GM21360 (cell line): ENCODE measurements around the gene SEC22B.
"Not testable (repeated sequence)": the region's sequence is repeated elsewhere in the genome, so short reads cannot be mapped to it uniquely, and the experiment has no call there.

Source experiments
- ATAC-seq: cut with Tn5 transposase; IDR thresholded peaks from one replicate; pipeline ENCODE4 v1.9.1; 2021; ENCODE audit warnings: mild to moderate bottlenecking, moderate library complexity; ENCODE audit not compliant: unreplicated experiment

Gene SEC22B

DNA sequence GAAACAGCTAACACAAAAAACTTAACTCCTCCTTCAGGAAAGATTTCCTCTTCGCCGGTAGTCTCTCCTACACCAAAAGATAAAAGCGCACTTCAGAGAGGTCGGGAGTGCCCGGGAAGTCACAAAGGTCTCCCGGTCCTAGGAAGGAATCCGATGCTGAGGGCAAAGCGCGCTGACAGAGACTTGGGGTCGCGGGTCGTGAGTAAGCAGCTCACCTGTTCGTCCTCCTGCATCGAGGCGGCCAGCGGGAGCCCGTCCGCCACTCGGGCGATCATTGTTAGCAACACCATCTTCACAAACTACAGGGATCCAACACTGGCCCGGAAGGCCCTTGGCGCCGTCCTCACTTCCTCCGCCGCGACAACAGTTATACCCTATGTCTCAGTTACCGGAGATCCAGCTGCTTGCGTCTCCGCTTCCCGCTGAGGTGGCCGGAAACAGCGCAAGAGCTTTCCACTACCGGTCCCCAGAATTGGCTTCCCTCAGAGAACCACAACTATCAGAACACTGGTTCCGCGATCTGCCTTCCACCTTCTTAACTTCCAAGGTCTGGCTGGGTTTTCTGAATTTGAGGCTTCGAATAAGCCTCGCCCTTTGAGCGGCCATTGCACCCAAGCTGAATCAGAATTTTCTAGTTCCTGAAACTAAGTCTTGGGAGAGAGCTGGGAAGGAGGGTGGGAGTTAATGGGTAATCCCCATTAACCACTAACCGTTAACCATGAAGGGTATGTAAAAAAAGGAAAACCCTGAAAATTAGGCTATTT is at the start of gene SEC22B:
SEC22B (minus strand) TSS at position 429 of the 764 bp plus-strand sequence; CDS start at position 290, 139 bp downstream.
- ATAC-seq, result peak; percentile 95

DNA sequence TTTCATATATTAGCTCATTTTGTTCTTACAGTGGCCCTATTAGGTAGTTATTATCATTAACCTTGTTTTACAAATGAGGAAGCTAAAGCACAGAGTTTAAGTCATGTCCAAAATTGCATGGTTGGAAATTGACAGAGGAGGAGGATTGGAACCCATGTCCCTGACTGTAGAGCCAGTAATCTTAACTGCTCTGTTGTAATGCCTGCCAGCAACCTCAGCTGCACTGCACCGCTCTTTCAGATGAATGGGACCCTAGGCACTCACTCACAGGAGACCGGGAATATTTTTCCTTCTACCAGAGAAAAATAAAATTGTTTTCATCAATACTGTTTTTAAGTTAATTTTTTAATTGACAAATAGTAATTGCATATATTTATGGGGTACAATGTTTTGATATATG is 41.6 kb upstream of the SEC22B start:
- ATAC-seq, result not testable (repeated sequence)

DNA sequence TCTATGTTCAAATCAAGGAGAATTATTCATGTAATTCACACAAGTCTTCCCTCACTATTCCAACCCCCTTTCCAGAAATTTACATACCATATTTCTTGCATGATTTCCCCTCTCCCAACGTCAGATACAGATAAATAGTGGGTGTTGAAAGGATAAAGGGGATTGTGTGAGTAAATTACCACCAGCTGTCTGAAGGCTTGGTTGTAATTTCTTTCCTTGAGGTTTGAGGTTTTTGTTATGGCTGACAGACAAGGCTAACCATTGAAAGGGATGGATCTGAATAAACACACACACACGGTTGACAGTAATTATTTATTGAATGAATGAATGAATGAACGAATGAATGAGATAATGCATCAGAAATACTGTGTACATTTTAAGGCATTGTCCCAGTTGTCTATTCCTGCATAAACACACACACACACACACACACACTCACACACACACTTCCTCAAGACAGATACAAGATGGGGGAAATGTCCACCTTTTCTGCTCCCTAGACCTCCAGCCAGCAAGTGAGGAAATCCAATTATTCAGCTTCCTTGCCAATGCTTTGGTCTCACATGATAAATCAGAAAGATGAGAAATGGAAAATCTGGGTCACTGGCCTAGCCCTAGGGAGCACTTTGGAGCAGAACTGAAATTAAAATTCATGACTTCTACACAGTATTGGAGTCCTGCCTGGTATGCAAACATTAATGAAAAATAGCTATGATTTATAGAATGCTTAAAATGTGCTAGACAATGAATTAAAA is 41.0 kb upstream of the SEC22B start:
- ATAC-seq, result not testable (repeated sequence)

DNA sequence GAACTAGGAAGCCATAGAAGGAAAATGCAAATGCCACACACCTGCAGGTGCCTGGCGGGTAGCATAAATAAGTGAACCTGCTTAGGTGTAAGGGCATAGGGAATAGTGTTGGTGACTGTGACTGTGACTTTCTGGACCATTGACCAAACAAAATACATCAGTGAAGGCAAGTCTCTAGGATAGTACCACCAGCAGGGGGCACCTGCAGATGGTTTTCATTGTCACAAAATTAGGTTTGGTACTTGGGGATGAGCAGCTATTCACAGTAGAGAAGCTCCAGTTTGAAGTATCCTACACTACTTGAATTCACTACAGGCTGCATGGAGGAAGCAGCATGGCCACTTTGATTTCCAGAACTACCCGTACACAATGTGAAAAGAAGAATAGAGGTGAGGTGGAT is 37.3 kb upstream of the SEC22B start:
- not testable (repeated sequence) for ATAC-seq

DNA sequence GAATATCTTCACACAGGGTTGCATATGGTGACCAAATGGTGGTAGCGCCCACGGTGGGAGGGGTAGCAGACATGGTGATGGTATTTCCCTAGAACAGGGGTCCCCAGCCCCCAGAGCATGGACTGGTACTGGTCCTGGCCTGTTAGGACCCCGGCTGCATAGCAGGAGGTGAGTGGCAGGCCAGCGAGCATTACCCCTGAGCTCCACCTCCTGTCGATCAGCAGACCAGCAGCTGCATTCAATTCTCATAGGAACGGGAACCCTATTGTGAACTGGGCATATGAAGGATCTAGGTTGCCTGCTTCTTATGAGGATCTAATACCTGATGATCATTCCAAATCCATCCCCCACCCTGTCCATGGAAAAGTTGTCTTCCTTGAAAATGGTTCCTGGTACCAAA is 34.4 kb upstream of the SEC22B start:
- ATAC-seq, result not testable (repeated sequence)

DNA sequence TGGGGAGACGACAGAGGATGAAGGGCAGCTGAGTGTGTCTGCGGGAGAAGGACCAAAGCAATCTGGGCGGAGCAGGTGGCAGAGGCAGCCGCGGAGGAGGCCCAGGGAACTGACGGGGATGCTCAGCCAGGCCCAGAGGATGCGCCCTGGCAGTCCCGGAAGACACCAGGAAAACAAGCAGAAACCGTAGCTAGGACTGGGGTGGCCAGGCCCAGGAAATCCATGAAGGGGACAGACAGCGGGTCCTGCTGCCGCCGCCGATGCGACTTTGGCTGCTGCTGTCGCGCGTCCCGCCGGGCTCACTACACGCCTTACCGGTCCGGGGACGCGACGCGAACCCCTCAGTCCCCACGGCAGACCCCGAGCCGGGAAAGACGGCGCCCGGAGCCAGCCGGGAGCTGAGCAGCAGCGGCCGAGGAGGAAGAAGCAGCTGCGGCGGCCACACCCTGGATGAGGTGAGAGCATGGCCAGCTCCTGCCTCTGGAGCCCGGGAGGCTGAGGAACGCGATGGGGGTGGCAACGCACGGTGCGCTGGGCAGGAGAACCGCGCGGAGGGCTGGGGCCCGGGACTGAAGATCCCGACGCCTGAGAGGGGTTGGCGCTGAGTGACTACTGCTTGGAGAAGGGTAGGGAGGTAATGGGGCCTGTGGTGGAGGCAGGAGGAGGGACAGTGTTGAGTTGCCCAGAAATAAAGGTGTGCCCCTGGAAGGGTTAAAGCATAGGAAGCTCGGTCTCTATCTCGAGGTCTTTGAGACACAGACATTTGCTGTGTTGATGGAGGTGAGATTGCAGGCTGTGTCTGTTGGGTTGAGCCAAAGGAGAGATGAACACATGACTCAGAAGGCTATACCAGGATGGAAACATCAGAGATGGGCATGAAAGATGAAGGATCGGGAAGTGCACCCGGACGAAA is 20.8 kb upstream of the SEC22B start:
- not testable (repeated sequence) for ATAC-seq

DNA sequence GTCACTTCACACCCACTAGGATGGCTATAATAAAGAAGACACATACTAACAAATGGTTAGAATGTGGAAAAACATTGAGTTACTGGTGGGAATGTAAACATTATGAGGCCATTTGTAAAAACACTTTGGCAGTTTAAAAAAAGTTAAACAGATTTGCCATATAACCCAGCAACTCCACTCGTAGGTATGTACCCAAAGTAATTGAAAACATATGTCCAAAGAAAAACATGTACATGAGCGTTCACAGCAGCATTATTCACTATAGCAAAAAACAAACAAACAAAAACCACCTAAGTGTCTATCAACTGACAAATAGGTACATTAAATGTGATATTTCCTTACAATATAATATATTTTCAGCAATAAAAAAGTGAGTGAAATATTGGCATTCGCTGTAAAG is 12.3 kb upstream of the SEC22B start:
- ATAC-seq, result not testable (repeated sequence)

DNA sequence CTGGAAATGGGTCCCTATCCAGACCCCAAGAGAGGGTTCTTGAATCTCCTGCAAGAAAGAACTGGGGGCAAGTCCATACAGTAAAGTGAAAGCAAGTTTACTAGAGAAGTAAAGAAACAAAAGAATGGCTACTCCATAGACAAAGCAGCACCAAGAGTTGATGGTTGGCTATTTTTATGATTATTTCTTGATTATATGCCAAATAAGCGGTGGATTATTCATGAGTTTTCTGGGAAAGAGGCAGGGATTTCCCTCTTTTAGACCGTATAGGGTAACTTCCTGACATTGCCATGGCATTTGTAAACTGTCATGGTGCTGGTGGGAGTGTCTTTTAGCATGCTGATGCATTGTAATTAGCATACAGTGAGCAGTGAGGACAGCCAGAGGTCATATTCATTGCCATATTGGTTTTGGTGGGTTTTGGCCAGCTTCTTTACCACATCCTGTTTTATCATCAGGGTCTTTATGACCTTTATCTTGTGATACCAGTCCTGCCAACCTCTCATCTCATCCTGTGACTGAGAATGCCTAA is 5.9 kb upstream of the SEC22B start:
- ATAC-seq, result not testable (repeated sequence)

DNA sequence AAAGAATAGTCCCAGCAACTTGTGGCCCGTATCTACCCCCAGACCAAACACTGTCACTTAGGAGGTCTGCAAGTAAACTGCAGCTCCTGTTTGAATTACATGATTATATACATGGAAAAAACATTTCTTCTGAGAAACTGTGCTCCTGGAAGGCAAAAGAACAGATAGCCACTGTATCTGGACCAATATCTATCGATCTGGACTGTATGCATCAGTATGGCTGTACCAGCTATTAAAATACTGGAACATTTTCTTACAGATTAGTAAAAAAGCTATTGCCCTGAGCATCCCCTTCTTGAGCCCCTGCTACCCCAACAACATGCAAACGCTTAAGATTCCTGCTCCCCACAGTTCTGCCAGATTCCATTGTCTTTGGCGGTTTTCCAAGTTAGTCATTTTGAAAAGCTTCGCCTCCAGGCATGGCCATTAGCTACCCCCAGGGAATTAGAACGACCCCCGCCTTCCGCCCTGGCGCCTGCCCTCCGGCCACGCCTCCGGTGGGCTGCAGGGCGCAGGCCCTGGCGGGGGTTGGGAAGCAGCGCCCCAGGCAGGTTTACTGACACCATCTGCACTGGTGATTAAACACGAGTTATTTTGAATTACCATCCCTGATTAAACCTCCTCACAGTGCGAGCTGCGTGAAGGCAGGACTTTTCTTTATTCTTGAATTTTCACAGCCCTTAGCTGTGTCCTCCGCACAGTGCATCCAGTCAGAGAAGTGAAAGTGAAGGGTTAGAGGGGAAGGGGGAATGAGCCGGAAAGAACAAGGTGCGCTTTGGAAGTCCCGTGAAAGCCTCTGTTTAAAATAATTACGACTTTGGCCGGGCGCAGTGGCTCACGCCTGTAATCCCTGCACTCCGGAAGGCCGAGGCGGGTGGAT is 3.7 kb upstream of the SEC22B start:
- not testable (repeated sequence) for ATAC-seq

DNA sequence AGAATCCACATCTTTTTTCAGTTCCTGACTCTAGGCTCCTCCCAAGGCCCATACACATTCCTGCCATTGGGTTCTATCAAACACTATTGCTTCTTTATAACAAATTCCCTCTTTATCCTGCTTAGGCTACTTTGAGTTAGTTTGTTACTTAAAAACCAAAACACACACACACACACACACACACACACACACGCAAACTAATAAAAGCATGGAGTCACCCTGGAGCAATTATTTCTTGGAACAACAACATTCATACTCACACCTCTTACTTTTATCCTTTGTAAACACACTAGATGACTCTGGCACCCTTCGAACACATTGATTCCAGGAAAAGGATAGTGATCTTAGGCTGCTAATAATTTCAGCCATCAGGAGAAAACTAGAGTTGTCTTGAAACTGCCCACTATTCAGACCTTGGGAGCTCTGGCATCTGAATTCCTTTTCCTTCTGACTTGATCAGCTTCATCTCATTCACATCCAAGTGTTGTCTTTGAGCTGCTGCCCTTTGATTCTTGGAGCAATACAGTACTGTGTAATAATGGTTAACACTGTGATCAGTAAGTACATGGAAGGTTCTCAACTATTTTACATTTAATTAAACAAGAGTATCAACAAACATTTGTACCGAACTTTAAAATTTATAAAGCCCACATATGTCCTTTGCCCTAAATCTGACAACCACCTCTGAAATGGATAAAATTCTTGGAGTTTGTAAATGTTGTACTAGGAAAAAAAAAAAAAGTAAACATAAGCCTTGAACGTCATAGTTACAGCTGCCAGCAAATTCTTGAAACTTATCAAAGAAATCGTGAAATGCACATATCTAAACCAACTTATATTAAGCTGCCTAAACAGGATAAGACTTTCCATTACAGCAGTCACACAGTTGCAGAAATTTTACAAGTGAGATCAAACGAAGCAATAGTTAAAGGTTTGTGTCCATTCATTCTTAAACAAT is 2.8 kb upstream of the SEC22B start:
- ATAC-seq, result no peak

DNA sequence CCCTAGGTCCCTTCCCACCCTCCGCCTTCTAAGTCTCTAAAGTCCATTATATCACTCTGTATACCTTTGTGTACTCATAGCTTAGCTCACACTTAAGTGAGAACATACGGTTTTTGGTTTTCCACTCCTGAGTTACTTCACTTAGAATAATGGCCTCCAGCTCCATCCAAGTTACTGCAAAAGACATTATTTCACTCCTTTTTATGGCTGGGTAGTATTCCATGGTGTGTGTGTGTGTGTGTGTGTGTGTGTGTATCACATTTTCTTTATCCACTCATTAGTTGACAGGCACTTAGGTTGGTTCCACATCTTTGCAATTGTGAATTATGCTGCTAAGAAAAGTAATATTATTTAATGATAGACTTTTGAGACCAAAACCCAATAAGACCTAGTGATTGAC is 1.7 kb upstream of the SEC22B start:
- not testable (repeated sequence) for ATAC-seq

DNA sequence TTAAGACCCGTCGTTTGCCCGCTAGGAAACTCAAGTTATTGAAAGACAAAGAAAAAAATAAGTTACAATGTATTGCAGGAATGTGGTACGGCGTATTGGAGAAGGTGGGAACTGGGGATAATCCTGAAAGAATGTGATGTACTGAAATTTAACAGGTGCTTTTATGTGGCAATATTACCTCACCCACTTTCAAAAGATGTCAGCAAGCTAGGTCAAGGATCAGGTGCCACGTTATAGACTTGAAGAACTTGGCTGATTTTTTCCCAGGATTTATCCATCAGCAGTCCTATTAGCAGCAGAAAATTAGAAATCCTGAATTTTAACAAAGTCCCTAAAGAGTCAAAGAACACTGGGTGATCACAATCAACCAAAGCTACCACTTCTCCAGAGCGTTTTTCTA is 632 bp downstream of the SEC22B start:
- ATAC-seq, result not testable (repeated sequence)

DNA sequence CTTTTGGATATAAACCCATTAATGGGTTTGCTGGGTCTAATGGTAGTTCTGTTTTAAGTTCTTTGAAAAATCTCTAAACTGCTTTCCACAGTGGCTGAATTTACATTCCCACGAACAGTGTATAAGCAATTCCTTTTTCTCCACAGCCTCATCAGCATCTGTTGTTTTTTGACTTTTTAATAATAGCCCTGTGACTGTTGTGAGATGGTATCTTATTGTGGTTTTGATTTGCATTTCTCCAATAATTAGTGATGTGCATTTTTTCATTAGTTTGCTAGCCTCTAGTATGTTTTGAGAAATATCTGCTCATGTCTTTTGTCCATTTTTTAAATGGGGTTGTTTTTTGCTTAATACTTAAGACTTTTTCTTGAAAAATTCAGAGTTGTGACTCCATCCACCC is 11.6 kb downstream of the SEC22B start:
- not testable (repeated sequence) for ATAC-seq

DNA sequence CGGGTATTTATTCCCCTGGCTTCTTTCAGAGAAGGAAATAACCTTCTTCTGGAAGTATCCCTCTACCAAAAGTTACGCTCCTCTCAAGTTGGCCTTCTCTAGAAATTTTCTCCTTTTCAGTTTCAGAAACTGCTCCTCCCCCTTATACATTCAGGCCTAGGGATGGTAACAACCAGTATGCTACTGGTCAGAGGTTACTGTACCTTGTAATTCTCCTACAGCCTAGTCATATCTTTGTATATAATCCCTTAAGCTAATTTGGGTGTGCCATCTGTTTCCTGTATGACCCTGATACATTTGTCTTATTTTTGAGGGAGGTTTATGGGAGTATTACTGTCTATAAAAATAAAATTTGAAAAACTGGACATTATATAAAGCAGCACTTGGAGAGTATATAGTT is 14.3 kb downstream of the SEC22B start:
- ATAC-seq, result not testable (repeated sequence)

DNA sequence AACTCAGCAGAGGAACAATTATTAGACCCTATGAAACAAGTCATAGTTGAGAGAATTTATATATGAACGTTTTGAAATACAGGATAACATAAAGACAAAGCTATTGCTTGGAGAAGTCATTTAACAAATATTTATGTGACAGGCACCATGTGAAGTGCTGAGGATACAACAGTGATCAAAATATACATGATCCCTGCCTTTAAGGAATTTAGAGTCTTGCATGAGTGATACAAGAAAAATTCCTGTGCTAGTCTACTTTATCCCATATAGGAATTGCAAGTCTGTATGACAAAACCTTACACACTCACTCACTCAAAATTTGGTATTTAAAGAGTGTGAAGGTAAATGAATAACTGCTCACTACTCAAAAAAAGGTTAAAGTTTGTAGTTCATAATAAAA is 17.8 kb downstream of the SEC22B start:
- ATAC-seq, result not testable (repeated sequence)

DNA sequence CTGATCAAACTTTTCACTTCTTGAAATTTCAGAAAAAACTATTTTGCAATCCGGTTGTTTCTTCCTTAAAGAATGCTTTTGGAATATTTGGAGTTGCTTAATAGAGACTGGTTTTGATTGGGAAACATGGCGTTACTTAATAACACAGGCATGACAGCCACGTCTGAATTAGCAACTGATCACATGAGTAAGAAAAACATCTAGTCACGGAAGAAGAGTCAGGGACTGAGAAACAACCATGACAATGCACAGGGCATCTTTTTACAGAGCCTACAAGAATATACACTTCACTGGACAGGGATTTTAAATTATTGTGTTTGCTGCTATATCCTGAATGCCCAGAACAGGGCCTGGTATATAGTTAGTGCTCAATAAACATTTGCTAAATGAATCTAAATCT is 18.2 kb downstream of the SEC22B start:
- ATAC-seq, result not testable (repeated sequence)

DNA sequence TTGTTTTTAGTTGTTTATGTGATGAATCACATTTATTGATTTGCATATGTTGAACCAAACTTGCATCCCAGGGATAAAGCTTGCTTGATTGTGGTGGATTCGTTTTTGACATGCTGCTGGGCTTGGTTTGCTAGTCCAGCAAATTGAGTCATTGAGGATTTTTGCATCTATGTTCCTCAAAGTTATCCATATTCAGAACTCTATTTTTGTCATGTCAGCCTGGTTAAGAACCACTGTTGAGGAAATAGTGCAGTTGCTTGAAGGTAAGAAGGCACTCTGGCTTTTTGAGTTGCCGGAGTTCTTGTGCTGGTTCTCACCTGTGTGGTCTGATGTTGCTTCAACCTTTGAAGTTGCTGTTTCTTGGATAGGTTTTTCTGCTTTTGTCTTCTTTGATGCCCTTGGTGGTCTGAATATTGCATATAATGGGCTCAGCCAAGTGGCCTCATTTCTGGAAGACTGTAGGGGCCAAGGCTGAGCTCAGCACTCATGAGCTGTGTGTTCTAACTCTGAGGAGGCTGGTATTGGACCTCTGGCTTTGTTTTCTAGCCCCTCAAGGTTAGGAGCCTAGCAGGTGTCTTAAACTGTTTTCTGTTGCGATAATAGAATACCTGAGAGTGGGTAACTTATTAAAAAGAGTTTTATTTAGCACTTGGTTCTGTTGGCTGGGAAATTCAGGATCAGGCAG is 26.0 kb downstream of the SEC22B start:
- ATAC-seq, result not testable (repeated sequence)

DNA sequence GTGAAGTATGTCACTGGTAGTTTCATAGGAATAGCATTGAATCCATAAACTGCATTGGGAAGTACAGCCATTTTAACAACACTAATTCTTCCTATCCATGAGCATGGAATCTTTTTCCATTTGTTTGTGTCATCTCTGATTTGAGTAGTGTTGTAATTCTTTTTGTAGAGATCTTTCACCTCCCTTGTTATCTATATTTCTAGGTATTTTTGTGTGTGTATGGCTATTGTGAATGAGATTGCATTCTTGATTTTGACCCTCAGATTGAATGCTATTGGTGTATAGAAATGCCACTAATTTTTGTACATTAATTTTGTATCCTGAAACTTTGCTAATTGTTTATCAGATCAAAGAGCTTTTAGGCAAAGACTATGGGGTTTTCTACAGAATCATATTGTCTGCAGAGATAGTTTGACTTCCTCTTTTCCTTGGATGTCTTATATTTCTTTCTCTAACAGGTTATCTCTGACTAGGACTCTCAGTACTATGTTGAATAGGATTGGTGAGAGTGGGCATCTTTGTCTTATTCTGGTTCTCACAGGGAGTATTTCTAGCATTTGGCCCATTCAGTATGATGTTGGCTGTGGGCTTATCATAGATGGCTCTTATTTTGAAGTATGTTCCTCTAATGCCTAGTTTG is 26.8 kb downstream of the SEC22B start:
- ATAC-seq, result not testable (repeated sequence)
